GM19193 (cell line): ENCODE data around the gene PYGB.

ENCODE experiments used
- POLR2A ChIP-seq: IDR thresholded peaks from 4 replicates; pipeline ENCODE4 v1.6.1; 2011; ENCODE audit not compliant: insufficient read depth, insufficient read length; ENCODE audit errors: extremely low read depth

The PYGB gene

GRCh38 chr20:25221592-25222460, 26.1 kb upstream of the PYGB start:
- no peak for TF ChIP-seq POLR2A

- no peak for TF ChIP-seq POLR2A
These were observed 25.3 kb upstream of the PYGB start for GRCh38 chr20:25222461-25223178.

GRCh38 chr20:25223179-25223661, 24.7 kb upstream of the PYGB start:
- no peak for TF ChIP-seq POLR2A

GRCh38 chr20:25223765-25224720, 23.8 kb upstream of the PYGB start:
- TF ChIP-seq POLR2A = no peak

- TF ChIP-seq POLR2A = no peak
These were observed 22.9 kb upstream of the PYGB start for GRCh38 chr20:25224941-25225340.

- TF ChIP-seq POLR2A = no peak
These were observed 22.0 kb upstream of the PYGB start for GRCh38 chr20:25225642-25226432.

GRCh38 chr20:25226433-25227316, 21.2 kb upstream of the PYGB start:
- TF ChIP-seq POLR2A = no peak

- no peak for TF ChIP-seq POLR2A
These were observed 20.5 kb upstream of the PYGB start for GRCh38 chr20:25227317-25227831.

GRCh38 chr20:25229486-25230165, 18.3 kb upstream of the PYGB start:
- TF ChIP-seq POLR2A = no peak

GRCh38 chr20:25230166-25230831, 17.6 kb upstream of the PYGB start:
- TF ChIP-seq POLR2A = no peak

- no peak for TF ChIP-seq POLR2A
These were observed 14.7 kb upstream of the PYGB start for GRCh38 chr20:25233016-25233772.
